HEK293T (cell line): ENCODE results near the gene DCPS.

Source experiments
- CTCF ChIA-PET: fragments of 350-600 bp; formaldehyde crosslinking; extraction: SDS; loops from one replicate; lab custom pipeline; 2021; ENCODE audit warnings: antibody characterized with exemption, inconsistent platforms; lab: Yijun Ruan, JAX
- POLR2A ChIA-PET: fragments of 350-600 bp; formaldehyde crosslinking; extraction: SDS; loops from one replicate; lab custom pipeline; 2020; ENCODE audit warnings: antibody characterized with exemption, inconsistent platforms; lab: Yijun Ruan, JAX
- DNase-seq: peaks from one replicate; pipeline ENCODE4 v3.0.0; 2012; ENCODE audit warnings: mixed read lengths; ENCODE audit errors: extremely low spot score
- ARNT ChIP-seq: fragments of 450-650 bp; IDR thresholded peaks from 2 replicates; pipeline ENCODE4 v1.6.1; 2017; ENCODE audit warnings: mild to moderate bottlenecking
- BHLHE40 ChIP-seq: fragments of 450-650 bp; IDR thresholded peaks from 2 replicates; pipeline ENCODE4 v1.6.1; 2016; ENCODE audit warnings: mild to moderate bottlenecking, moderate library complexity, borderline replicate concordance
- CTBP1 ChIP-seq: fragments of 450-650 bp; IDR thresholded peaks from 2 replicates; pipeline ENCODE4 v1.6.1; 2016; ENCODE audit warnings: borderline replicate concordance
- ELF4 ChIP-seq: fragments of 450-650 bp; IDR thresholded peaks from 2 replicates; pipeline ENCODE4 v1.6.1; 2017; ENCODE audit warnings: antibody characterized with exemption
- FOXA1 ChIP-seq: fragments of 450-650 bp; IDR thresholded peaks from 2 replicates; pipeline ENCODE4 v1.6.1; 2016; ENCODE audit warnings: mild to moderate bottlenecking
- FOXK2 ChIP-seq: fragments of 450-650 bp; IDR thresholded peaks from 2 replicates; pipeline ENCODE4 v1.6.1; 2016; ENCODE audit warnings: mild to moderate bottlenecking
- FOXM1 ChIP-seq: fragments of 450-650 bp; IDR thresholded peaks from 2 replicates; pipeline ENCODE4 v1.6.1; 2017; ENCODE audit warnings: mild to moderate bottlenecking, borderline replicate concordance
- HDGF ChIP-seq: fragments of 450-650 bp; IDR thresholded peaks from 2 replicates; pipeline ENCODE4 v1.6.1; 2017; ENCODE audit warnings: antibody characterized with exemption, borderline replicate concordance
- L3MBTL2 ChIP-seq: fragments of 450-650 bp; conservative IDR thresholded peaks from 2 replicates; pipeline ENCODE4 v1.6.1; 2016; ENCODE audit warnings: mild to moderate bottlenecking
- LEF1 ChIP-seq: fragments of 450-650 bp; IDR thresholded peaks from 2 replicates; pipeline ENCODE4 v1.6.1; 2017; ENCODE audit warnings: mild to moderate bottlenecking, borderline replicate concordance
- NFRKB ChIP-seq: fragments of 450-650 bp; IDR thresholded peaks from 2 replicates; pipeline ENCODE4 v1.6.1; 2016; ENCODE audit warnings: mild to moderate bottlenecking, moderate library complexity
- PKNOX1 ChIP-seq: fragments of 450-650 bp; IDR thresholded peaks from 2 replicates; pipeline ENCODE4 v1.6.1; 2016
- SP1 ChIP-seq: fragments of 450-650 bp; IDR thresholded peaks from 2 replicates; pipeline ENCODE4 v1.6.1; 2017
- SUZ12 ChIP-seq: fragments of 450-650 bp; IDR thresholded peaks from 2 replicates; pipeline ENCODE4 v1.6.1; 2016; ENCODE audit warnings: mild to moderate bottlenecking
- TARDBP ChIP-seq: fragments of 450-650 bp; IDR thresholded peaks from 2 replicates; pipeline ENCODE4 v1.6.1; 2016
- ZNF384 ChIP-seq: fragments of 450-650 bp; IDR thresholded peaks from 2 replicates; pipeline ENCODE4 v1.6.1; 2016

Gene DCPS

DNA sequence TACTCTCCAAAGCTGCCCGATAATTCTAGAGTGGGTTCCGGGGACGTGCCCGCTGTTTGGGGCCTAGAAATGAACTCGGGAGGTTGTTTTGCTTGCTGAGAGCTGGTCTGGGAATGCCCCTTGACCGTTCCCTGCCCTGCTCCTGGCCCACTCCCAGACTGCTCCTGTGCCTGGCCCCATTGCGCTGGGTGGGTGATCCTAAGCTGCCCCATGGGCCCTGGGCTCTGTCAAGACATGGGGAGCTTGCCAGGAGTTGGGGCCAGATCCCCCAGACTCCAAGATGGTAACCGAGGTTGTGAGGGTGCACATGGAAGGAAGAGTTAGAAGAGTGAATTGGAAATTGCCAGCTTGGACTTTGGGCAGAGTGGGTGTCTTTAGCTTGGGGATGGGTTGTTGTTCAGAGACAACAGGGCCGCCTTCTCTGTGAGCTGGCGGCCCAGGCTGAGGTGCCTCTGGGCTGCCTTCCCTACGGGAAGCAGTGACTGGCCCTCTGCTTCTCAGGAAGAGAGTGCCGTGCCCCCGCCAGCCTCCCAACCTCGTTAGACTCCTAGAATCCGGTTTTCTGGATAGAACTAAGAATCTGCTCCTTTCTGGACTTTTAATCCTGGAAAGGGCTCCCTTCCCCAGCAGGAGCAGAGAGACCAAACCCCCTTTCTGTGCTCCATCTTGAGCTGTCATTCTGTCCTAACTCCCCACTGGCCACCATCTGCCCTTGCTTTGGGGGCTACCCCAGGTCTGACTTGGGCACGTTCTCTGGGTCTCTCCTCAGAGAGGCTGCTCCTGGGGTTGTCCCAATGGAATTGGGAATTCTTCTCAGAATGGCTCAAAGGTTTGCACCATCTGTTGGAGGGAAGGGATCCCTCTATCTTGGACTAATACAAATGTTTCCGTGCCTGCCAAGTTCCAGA, 53.4 kb downstream of the DCPS start:
- TF ChIP-seq L3MBTL2 (no peak), SUZ12 (no peak), HDGF (no peak), FOXA1 (no peak), LEF1 (no peak), ZNF384 (no peak), NFRKB (no peak), TARDBP (no peak), BHLHE40 (no peak), SP1 (no peak), FOXM1 (no peak), CTBP1 (no peak), FOXK2 (no peak), ELF4 (no peak)
- POLR2A ChIA-PET: interaction anchor here (1.3 kb wide), 1 partner anchor 53 kb away, joined by 5 read pairs; the partner anchor contains the start of gene DCPS
- DNase-seq: no peak
- CTCF ChIA-PET: interaction anchor here (0.6 kb wide), 1 partner anchor 50 kb away, joined by 4 read pairs; no protein-coding TSS in a partner anchor

DNA sequence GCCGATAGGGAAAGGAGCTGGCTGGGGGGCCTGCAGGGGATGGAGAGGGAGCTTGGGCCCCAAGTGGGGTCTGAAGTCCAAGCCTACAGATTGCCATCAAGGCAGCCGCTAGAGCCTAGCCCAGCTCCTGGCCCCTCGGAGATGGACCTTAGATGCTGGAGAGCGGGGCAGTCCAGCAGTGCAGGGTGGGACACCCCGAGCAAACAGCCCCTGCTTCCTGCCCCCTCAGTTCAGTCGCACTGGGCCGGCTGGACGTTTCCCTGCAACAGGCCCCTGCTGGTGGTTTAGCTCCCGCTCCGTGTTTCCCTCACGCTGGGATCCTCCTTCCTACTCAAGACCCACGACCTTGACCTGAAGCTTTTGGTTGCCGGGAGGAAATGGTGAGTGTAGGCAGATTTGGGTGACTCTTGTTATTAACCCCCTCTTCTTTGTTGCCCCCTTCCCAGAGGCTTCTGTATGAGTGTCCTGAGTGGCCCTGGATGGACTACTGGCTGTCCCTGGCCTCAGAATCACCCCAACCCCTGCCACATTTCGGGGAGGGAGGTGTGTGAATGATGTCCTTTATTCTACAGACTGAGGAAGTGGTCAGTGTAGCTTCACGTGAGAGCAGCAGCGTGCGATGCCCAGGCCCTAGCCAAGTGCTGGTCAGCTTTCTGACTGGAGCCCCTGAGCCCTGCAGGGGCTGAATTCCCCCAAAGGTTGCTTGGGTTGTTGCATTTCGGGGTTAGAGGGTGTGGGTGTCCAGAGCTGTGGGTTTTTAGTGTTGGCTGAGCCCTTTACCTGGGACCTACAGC, 54.3 kb downstream of the DCPS start:
- DNase-seq: no peak
- CTCF ChIA-PET: interaction anchor here (0.6 to 0.7 kb wide), 2 partner anchors 20 to 51 kb away, joined by 3 to 4 read pairs; no protein-coding TSS in a partner anchor
- POLR2A ChIA-PET: interaction anchor here (1.3 kb wide), 1 partner anchor 54 kb away, joined by 5 read pairs; the partner anchor contains the start of gene DCPS
- TF ChIP-seq LEF1 (no peak), FOXK2 (no peak), CTBP1 (no peak), NFRKB (no peak), TARDBP (no peak), HDGF (no peak), FOXA1 (no peak), PKNOX1 (no peak), L3MBTL2 (no peak), SP1 (no peak), FOXM1 (no peak), ELF4 (no peak), ARNT (no peak), BHLHE40 (no peak), SUZ12 (no peak), ZNF384 (no peak)

GRCh38 chr11:126358763-126359160, 54.9 kb downstream of the DCPS start:
- CTCF ChIA-PET: interaction anchor here (0.6 to 0.9 kb wide), 3 partner anchors 12 to 49 kb away, joined by 3 to 5 read pairs (median 3); no protein-coding TSS in a partner anchor
- no peak for DNase-seq
- TF ChIP-seq ELF4: no peak
- no peak for TF ChIP-seq SP1
- TF ChIP-seq PKNOX1: no peak
- TF ChIP-seq NFRKB: no peak
- TF ChIP-seq ZNF384: no peak
- TF ChIP-seq FOXK2: no peak
- TF ChIP-seq FOXA1: no peak
- TF ChIP-seq SUZ12: no peak
- no peak for TF ChIP-seq FOXM1
- TF ChIP-seq HDGF: no peak
- TF ChIP-seq CTBP1: no peak
- POLR2A ChIA-PET: no interaction called here

DNA sequence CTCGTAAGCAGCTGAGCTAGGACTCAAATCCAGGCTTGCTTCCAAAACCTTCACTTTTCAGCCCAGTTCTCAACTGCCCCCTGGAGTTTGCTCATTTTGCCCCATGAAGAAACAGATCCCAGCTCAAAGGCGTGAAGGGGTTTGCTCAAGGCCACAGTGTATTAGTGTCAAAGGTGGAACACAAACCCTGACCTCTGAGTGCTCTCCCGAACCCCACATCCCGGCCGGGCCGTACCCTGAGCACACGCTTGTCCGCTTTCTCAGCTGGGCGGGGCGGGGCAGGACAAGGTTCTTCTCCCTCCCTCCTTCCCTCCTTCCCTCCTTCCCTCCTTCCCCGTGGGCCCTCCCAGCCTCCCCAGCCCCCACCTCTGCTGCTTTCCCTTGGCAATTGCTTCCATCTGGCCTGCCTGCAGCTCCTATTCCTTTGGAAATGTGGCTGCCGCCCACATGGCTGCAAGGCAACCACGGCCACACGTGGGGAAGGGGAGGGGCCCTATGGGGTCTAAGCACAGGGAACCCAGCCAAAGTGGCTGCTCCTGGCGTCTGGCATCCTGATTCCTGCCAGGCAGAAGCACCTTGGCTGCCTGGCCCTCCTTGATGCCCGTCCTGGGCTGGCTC, 55.7 kb downstream of the DCPS start:
- POLR2A ChIA-PET: no interaction called here
- TF ChIP-seq CTBP1 (no peak), FOXM1 (no peak), BHLHE40 (no peak), FOXA1 (no peak), LEF1 (no peak), L3MBTL2 (no peak), SUZ12 (no peak), HDGF (no peak), ARNT (no peak), NFRKB (no peak), SP1 (no peak), PKNOX1 (no peak), TARDBP (no peak), ZNF384 (no peak)
- DNase-seq: no peak
- CTCF ChIA-PET: interaction anchor here (0.6 to 0.9 kb wide), 2 partner anchors 11 to 49 kb away, joined by 3 to 5 read pairs; no protein-coding TSS in a partner anchor

- POLR2A ChIA-PET: interaction anchor here (1.2 kb wide), 1 partner anchor 56 kb away, joined by 3 read pairs; the partner anchor contains the start of gene DCPS
- no peak for DNase-seq
- CTCF ChIA-PET: no interaction called here
- TF ChIP-seq TARDBP (no peak), ZNF384 (no peak), BHLHE40 (no peak), ELF4 (no peak), PKNOX1 (no peak), L3MBTL2 (no peak), FOXM1 (no peak), LEF1 (no peak), SP1 (no peak), SUZ12 (no peak), FOXA1 (no peak), NFRKB (no peak), CTBP1 (no peak)
Observed at GRCh38 chr11:126360049-126360446, 56.2 kb downstream of the DCPS start.
